HepG2 (cell line): ENCODE results near the gene DGKG. TPM values are rescaled to one million over a fixed set of nuclear protein-coding genes. Genes with fewer than 3 reads are reported as not detected.

Experiments
- ATAC-seq: fragments of 200-7000 bp; cut with Tn5 transposase; 3 replicates; pipeline ENCODE4 v1.9.1; 2020; ENCODE audit warnings: mild to moderate bottlenecking, moderate library complexity
- BruUV-seq: library from RNA; stranded (reverse); fragments of 400-500 nt; replicated peaks from 2 replicates; lab custom pipeline; 2021; lab: Mats Ljungman, UMichigan
- CTCF ChIA-PET: fragments of 300-600 bp; formaldehyde crosslinking; extraction: SDS; loops from one replicate; lab custom pipeline; 2021; ENCODE audit warnings: low total read pairs, inconsistent platforms, low intra/inter-chr PET ratio; lab: Yijun Ruan, JAX
- POLR2A ChIA-PET: fragments of 350-600 bp; sonication (Branson Sonifier 250); formaldehyde crosslinking; loops from one replicate; lab custom pipeline; 2020; ENCODE audit warnings: antibody characterized with exemption, inconsistent platforms; lab: Yijun Ruan, JAX
- DNase-seq: peaks from one replicate; pipeline ENCODE4 v3.0.0-alpha.2; 2015; ENCODE audit warnings: low spot score
- FAIRE-seq: peaks from 3 replicates; lab custom pipeline; 2011; peaks lifted over from hg19 to GRCh38; lab: Jason Lieb, UNC
- H2AFZ ChIP-seq: one replicate; pipeline ENCODE4 v1.6.1; 2011; ENCODE audit warnings: low read length, inconsistent platforms
- H3K27ac ChIP-seq: fragments of 300-600 bp; 3 replicates; pipeline ENCODE4 v1.8.0; 2011; ENCODE audit warnings: mixed run types, mild to moderate bottlenecking, mixed read lengths, low read length, inconsistent platforms; ENCODE audit not compliant: insufficient read depth; ENCODE audit errors: extremely low read length
- H3K27me3 ChIP-seq, 2 experiments: fragments of 200-600 bp in 1 of 2; 2 replicates in 1 of 2; 3 replicates in 1 of 2; pipeline versions ENCODE4 v1.6.0 to v1.8.0; 2011; ENCODE audit warnings: low read length in 2 of 2, mild to moderate bottlenecking in 2 of 2, moderate library complexity in 2 of 2, inconsistent platforms in 1 of 2; ENCODE audit not compliant: insufficient read depth in 2 of 2, control insufficient read depth in 1 of 2
- H3K36me3 ChIP-seq, 2 experiments: fragments of 200-600 bp in 1 of 2; replicated peaks in 1 of 2; 2 replicates in 1 of 2; 3 replicates in 1 of 2; pipeline versions ENCODE4 v1.5.1 to v1.8.0; 2011; ENCODE audit warnings: low read length in 2 of 2, inconsistent platforms in 1 of 2; ENCODE audit not compliant: insufficient read depth in 2 of 2, control insufficient read depth in 1 of 2
- H3K4me1 ChIP-seq: 2 replicates; pipeline ENCODE4 v1.5.1; 2012; ENCODE audit warnings: low read length, inconsistent platforms; ENCODE audit not compliant: insufficient read depth
- H3K4me2 ChIP-seq: 2 replicates; pipeline ENCODE4 v1.6.0; 2011; ENCODE audit warnings: low read depth, low read length, inconsistent platforms
- H3K4me3 ChIP-seq, 3 experiments: fragments of 200-600 bp in 1 of 3; sonication (generic), shearing (Covaris generic) in 1 of 3; replicated peaks in 1 of 3; 2 replicates each; pipeline ENCODE4 v1.5.1; 2011 to 2016; ENCODE audit warnings: low read length in 3 of 3, inconsistent platforms in 2 of 3, low read depth in 2 of 3, mild to moderate bottlenecking in 2 of 3, control low read depth in 1 of 3, mixed read lengths in 1 of 3; ENCODE audit not compliant: insufficient read depth in 1 of 3
- H3K79me2 ChIP-seq: one replicate; pipeline ENCODE4 v1.6.1; 2011; ENCODE audit warnings: low read length, inconsistent platforms; ENCODE audit not compliant: insufficient read depth
- H3K9ac ChIP-seq: 2 replicates; pipeline ENCODE4 v1.6.0; 2011; ENCODE audit warnings: mild to moderate bottlenecking, low read depth, low read length, inconsistent platforms; ENCODE audit not compliant: insufficient read depth
- H3K9me3 ChIP-seq: 2 replicates; pipeline ENCODE4 v1.5.1; 2012; ENCODE audit warnings: mild to moderate bottlenecking, low read length
- H4K20me1 ChIP-seq: 2 replicates; pipeline ENCODE4 v1.6.0; 2011; ENCODE audit warnings: inconsistent platforms, mild to moderate bottlenecking, low read length, moderate library complexity; ENCODE audit not compliant: insufficient read depth
- AKAP8 ChIP-seq: sonication (generic); formaldehyde crosslinking; IDR thresholded peaks from 2 replicates; pipeline ENCODE4 v1.5.1; 2020; ENCODE audit warnings: mild to moderate bottlenecking, missing genetic modification reagents
- ARNTL ChIP-seq: sonication (generic); formaldehyde crosslinking; IDR thresholded peaks from 2 replicates; pipeline ENCODE4 v1.4.0; 2020; ENCODE audit warnings: mild to moderate bottlenecking, missing genetic modification reagents
- ATF4 ChIP-seq, 2 experiments: fragments of 450-650 bp in 1 of 2; sonication (generic) in 1 of 2; formaldehyde crosslinking; IDR thresholded peaks; 2 replicates each; pipeline versions ENCODE4 v1.5.0 to v1.8.0; 2020 to 2022; ENCODE audit warnings: mild to moderate bottlenecking in 1 of 2, missing genetic modification reagents in 1 of 2
- KMT2B ChIP-seq: IDR thresholded peaks from 2 replicates; pipeline ENCODE4 v1.6.1; 2016; ENCODE audit warnings: missing genetic modification reagents, missing compliant biosample characterization
- MIER3 ChIP-seq: IDR thresholded peaks from 2 replicates; pipeline ENCODE4 v1.6.1; 2016; ENCODE audit warnings: missing compliant biosample characterization, borderline replicate concordance
- MLX ChIP-seq: IDR thresholded peaks from 2 replicates; pipeline ENCODE4 v1.6.1; 2016
- MXD4 ChIP-seq: IDR thresholded peaks from 2 replicates; pipeline ENCODE4 v1.6.1; 2016; ENCODE audit warnings: mild to moderate bottlenecking, missing biosample characterization, missing genetic modification reagents
- NFATC3 ChIP-seq: sonication (generic); formaldehyde crosslinking; IDR thresholded peaks from 2 replicates; pipeline ENCODE4 v1.5.1; 2020; ENCODE audit warnings: mild to moderate bottlenecking, missing genetic modification reagents
- TARDBP ChIP-seq: sonication (generic); formaldehyde crosslinking; IDR thresholded peaks from 2 replicates; pipeline ENCODE4 v1.8.0; 2022; ENCODE audit warnings: mild to moderate bottlenecking, missing genetic modification reagents
- ZC3H4 ChIP-seq: sonication (generic); formaldehyde crosslinking; IDR thresholded peaks from 2 replicates; pipeline ENCODE4 v1.4.0; 2020; ENCODE audit warnings: missing genetic modification reagents, borderline replicate concordance
- ZEB1 ChIP-seq: IDR thresholded peaks from 2 replicates; pipeline ENCODE4 v1.6.1; 2012; ENCODE audit warnings: mild to moderate bottlenecking, low read depth, inconsistent platforms; ENCODE audit not compliant: insufficient replicate concordance
- ZNF142 ChIP-seq: sonication (generic); formaldehyde crosslinking; IDR thresholded peaks from 2 replicates; pipeline ENCODE4 v1.4.0; 2020; ENCODE audit warnings: missing genetic modification reagents
- ZNF180 ChIP-seq: sonication (generic); formaldehyde crosslinking; IDR thresholded peaks from 2 replicates; pipeline ENCODE4 v1.4.0; 2020; ENCODE audit warnings: low read depth, missing genetic modification reagents, borderline replicate concordance
- ZNF224 ChIP-seq: sonication (generic); formaldehyde crosslinking; IDR thresholded peaks from 2 replicates; pipeline ENCODE4 v1.5.0; 2020; ENCODE audit warnings: mild to moderate bottlenecking, missing genetic modification reagents
- ZNF282 ChIP-seq: fragments of 450-650 bp; IDR thresholded peaks from 2 replicates; pipeline ENCODE4 v1.6.1; 2018; ENCODE audit not compliant: partially characterized antibody
- ZNF451 ChIP-seq: sonication (generic); formaldehyde crosslinking; IDR thresholded peaks from 2 replicates; pipeline ENCODE4 v1.5.0; 2020; ENCODE audit warnings: mild to moderate bottlenecking, missing genetic modification reagents
- WGBS: methylation state at CpG from one replicate; pipeline ENCODE4 v1.1.6; 2017; ENCODE audit warnings: low lambda C conversion rate; 5-methylcytosine and 5-hydroxymethylcytosine counted together
- in situ Hi-C: cut with HindIII; loops from 2 replicates; pipeline ENCODE4 v1.10.0; 2017; ENCODE audit warnings: low pct_unique_long_range_greater_than_20kb; ENCODE audit not compliant: extremely low pct_ligation_motif_present
- intact Hi-C: fragments of 100-400 bp; cut with micrococcal nuclease; formaldehyde crosslinking; loops from one replicate; pipeline ENCODE4 v1.10.0; 2022; ENCODE audit not compliant: unreplicated experiment
- polyA plus RNA-seq, 8 experiments: library from polyadenylated mRNA; depleted of rRNA in 3 of 8; stranded (reverse) in 7 of 8; unstranded in 1 of 8; fragments of >200 nt; fragmentation: Illumina TruSeq in 4 of 8; extraction: Trizol in 4 of 8; gene quantifications; 2 replicates each; pipeline versions ENCODE4 v1.2.1 to v1.2.3, GENCODE V29; 2011 to 2016; ENCODE audit warnings: low read depth in 4 of 8, missing spikeins in 1 of 8, mixed read lengths in 1 of 8; ENCODE audit not compliant: insufficient read depth in 1 of 8
- total RNA-seq, 5 experiments: library from RNA; depleted of rRNA; stranded (reverse); fragments of >200 nt; fragmentation: Illumina TruSeq; extraction: Trizol; gene quantifications; 2 replicates each; pipeline ENCODE4 v1.2.3, GENCODE V29; 2016; ENCODE audit warnings: low read depth in 1 of 5

Gene DGKG
- total and polyA plus RNA-seq, 2 of the 13 experiments (the other 11 are each of a cell fraction or from before 2014, with no cell fraction given) = 3.8 to 6.2 TPM

- Histone ChIP-seq H3K9me3 (no peaks in the 10 kb centered on the region), H3K36me3 (peaks cover 1 to 3% of the 10 kb centered on the region in 2 experiments; a peak in 2 of 5 replicates), H3K27ac (no peak overlapping the region), H3K27me3 (no peaks in the 10 kb centered on the region), H2AFZ (no peak overlapping the region), H3K79me2 (no peaks in the 10 kb centered on the region), H3K9ac (no peak overlapping the region), H4K20me1 (no peaks in the 10 kb centered on the region), H3K4me2 (no peak overlapping the region), H3K4me1 (no peaks in the 10 kb centered on the region), H3K4me3 (no peak overlapping the region)
- no peak for ATAC-seq
- in situ Hi-C loops = no loop called here
- DNase-seq = no peak
- BruUV-seq = no TSS peak
- no peak for FAIRE-seq
- WGBS = 97% methylated on average over 11 of the region's 15 CpGs
- ChIA-PET CTCF (no interaction called here), POLR2A (no interaction called here)
- intact Hi-C loops = no loop called here
- no peak for TF ChIP-seq ZEB1
- TF ChIP-seq ZNF224 (CRISPR knock-in tag) = no peak
- TF ChIP-seq ZNF451 (CRISPR knock-in tag) = no peak
- no peak for TF ChIP-seq MLX (CRISPR knock-in tag)
- TF ChIP-seq ZNF142 (CRISPR knock-in tag) = no peak
- TF ChIP-seq TARDBP = no peak
- TF ChIP-seq MXD4 = no peak
- no peak for TF ChIP-seq ATF4 (CRISPR knock-in tag; IDR thresholded peaks at IDR 0.05)
- TF ChIP-seq ZC3H4 (CRISPR knock-in tag) = no peak
- no peak for TF ChIP-seq KMT2B (CRISPR knock-in tag)
- no peak for TF ChIP-seq AKAP8 (CRISPR knock-in tag)
- no peak for TF ChIP-seq MIER3 (CRISPR knock-in tag)
- no peak for TF ChIP-seq ZNF180 (CRISPR knock-in tag)
- TF ChIP-seq NFATC3 = no peak
- no peak for TF ChIP-seq ARNTL
- no peak for TF ChIP-seq ZNF282
Observed at GRCh38 chr3:186149319-186149960, 212.6 kb downstream of the DGKG start.
